GM12878 (cell line): ENCODE results near the gene MMD2. TPM values are rescaled to one million over a fixed set of nuclear protein-coding genes. Genes with fewer than 3 reads are reported as not detected.

Experiments used
- ATF2 ChIP-seq: IDR thresholded peaks from 2 replicates; pipeline ENCODE4 v1.6.1; 2012; ENCODE audit warnings: low read length, inconsistent platforms
- ATF3 ChIP-seq: IDR thresholded peaks from 2 replicates; pipeline ENCODE4 v1.6.1; 2011; ENCODE audit warnings: low read depth, mild to moderate bottlenecking, low read length, moderate library complexity, borderline replicate concordance; ENCODE audit errors: extremely low read depth
- CBX5 ChIP-seq: sonication (generic); IDR thresholded peaks from 2 replicates; pipeline ENCODE4 v1.6.1; 2016; ENCODE audit warnings: low read depth, moderate library complexity, mild to moderate bottlenecking, inconsistent platforms
- CEBPB ChIP-seq, 2 experiments: fragments of 150-350 bp in 1 of 2; IDR thresholded peaks; 2 replicates each; pipeline ENCODE4 v1.6.1; 2012 to 2014; ENCODE audit warnings: low read depth in 2 of 2, low read length in 2 of 2, borderline replicate concordance in 1 of 2, inconsistent platforms in 1 of 2
- E4F1 ChIP-seq: fragments of 450-650 bp; IDR thresholded peaks from 2 replicates; pipeline ENCODE4 v1.6.1; 2018; ENCODE audit warnings: borderline replicate concordance, mild to moderate bottlenecking; ENCODE audit not compliant: partially characterized antibody
- EP300 ChIP-seq, 2 experiments: fragments of 150-350 bp in 1 of 2; IDR thresholded peaks; 2 replicates each; pipeline ENCODE4 v1.6.1; 2011 to 2012; ENCODE audit warnings: low read depth in 2 of 2, low read length in 2 of 2, borderline replicate concordance in 1 of 2, improper control_type of control experiment in 1 of 2, inconsistent platforms in 1 of 2; ENCODE audit not compliant: control insufficient read depth in 1 of 2
- FOS ChIP-seq: IDR thresholded peaks from 3 replicates; pipeline ENCODE4 v1.6.1; 2011; ENCODE audit warnings: borderline replicate concordance; ENCODE audit not compliant: insufficient read length; ENCODE audit errors: extremely low read depth
- JUND ChIP-seq: IDR thresholded peaks from 2 replicates; pipeline ENCODE4 v1.6.1; 2012; ENCODE audit warnings: low read depth, mild to moderate bottlenecking, low read length, improper control_type of control experiment, moderate library complexity
- NFYA ChIP-seq: IDR thresholded peaks from 2 replicates; pipeline ENCODE4 v1.6.1; 2011; ENCODE audit warnings: low read depth, mild to moderate bottlenecking, low read length, improper control_type of control experiment, borderline replicate concordance
- NKRF ChIP-seq: fragments of 450-650 bp; conservative IDR thresholded peaks from 2 replicates; pipeline ENCODE4 v1.6.1; 2017; ENCODE audit warnings: mild to moderate bottlenecking, moderate library complexity
- PAX8 ChIP-seq: fragments of 450-650 bp; IDR thresholded peaks from 2 replicates; pipeline ENCODE4 v1.6.1; 2017; ENCODE audit warnings: mild to moderate bottlenecking, moderate library complexity
- PBX3 ChIP-seq: IDR thresholded peaks from 2 replicates; pipeline ENCODE4 v1.6.1; 2011; ENCODE audit warnings: mild to moderate bottlenecking, low read depth, low read length, moderate library complexity; ENCODE audit not compliant: insufficient replicate concordance
- RAD51 ChIP-seq: fragments of 450-650 bp; IDR thresholded peaks from 2 replicates; pipeline ENCODE4 v1.6.1; 2016; ENCODE audit warnings: moderate library complexity, mild to moderate bottlenecking, inconsistent platforms
- SP1 ChIP-seq: IDR thresholded peaks from one replicate; pipeline ENCODE4 v1.6.1; 2011; ENCODE audit warnings: low read depth, low read length
- SPI1 ChIP-seq: IDR thresholded peaks from 2 replicates; pipeline ENCODE4 v1.6.1; 2011; ENCODE audit warnings: low read depth, mild to moderate bottlenecking, low read length, moderate library complexity, borderline replicate concordance; ENCODE audit not compliant: insufficient read depth
- TARDBP ChIP-seq: IDR thresholded peaks from 2 replicates; pipeline ENCODE4 v1.6.1; 2016; ENCODE audit warnings: borderline replicate concordance
- YY1 ChIP-seq: IDR thresholded peaks from 2 replicates; pipeline ENCODE4 v1.6.1; 2011; ENCODE audit warnings: low read depth, mild to moderate bottlenecking, low read length
- ZBTB11 ChIP-seq: fragments of 450-650 bp; formaldehyde crosslinking; IDR thresholded peaks from 2 replicates; pipeline ENCODE4 v1.5.0; 2022; ENCODE audit warnings: mild to moderate bottlenecking, missing genetic modification characterization
- polyA plus RNA-seq, 11 experiments: library from polyadenylated mRNA; depleted of rRNA in 4 of 11; unstranded in 6 of 11; stranded (reverse) in 5 of 11; fragments of >200 nt; fragmentation: Nextera tagmentation in 4 of 11; fragmentation: Illumina TruSeq in 1 of 11; extraction: Ambion mirVana in 4 of 11; extraction: Trizol in 1 of 11; gene quantifications; 1 replicate in 1 of 11; 2 replicates in 10 of 11; pipeline versions ENCODE4 v1.2.1 to v1.2.3, GENCODE V29; 2011 to 2016; ENCODE audit warnings: inconsistent platforms in 2 of 11, missing spikeins in 2 of 11, low read depth in 1 of 11
- total RNA-seq, 4 experiments: library from RNA; depleted of rRNA in 3 of 4; stranded (reverse); fragments of >200 nt in 3 of 4; fragmentation: Illumina TruSeq in 1 of 4; extraction: Trizol in 1 of 4; gene quantifications; 2 replicates each; pipeline versions ENCODE4 v1.2.1 to v1.2.3, GENCODE V29; 2013 to 2021

MMD2 gene
- total and polyA plus RNA-seq, 10 of the 15 experiments (the other 5 are each of a cell fraction or from before 2014, with no cell fraction given) = not detected

GRCh38 chr7:4973728-4974198 lies 14.8 kb upstream of the MMD2 start (continued):
- no peak for TF ChIP-seq EP300 (IDR thresholded peaks at IDR 0.05; ENCODE audit: borderline replicate concordance in 1 of 2, control insufficient read depth in 1 of 2, low read depth in 2 of 2, low read length in 2 of 2)
- 0 out of 2 replicates have a peak, but pooled peaks have one; percentile 14 for TF ChIP-seq JUND
- no peak for TF ChIP-seq RAD51
- TF ChIP-seq FOS = no peak
- no peak for TF ChIP-seq NFYA
- no peak for TF ChIP-seq TARDBP
- peak; percentile 29 for TF ChIP-seq SP1
- no peak for TF ChIP-seq SPI1
- no peak for TF ChIP-seq E4F1
- TF ChIP-seq ATF3 = no peak
- no peak for TF ChIP-seq ATF2
- no peak for TF ChIP-seq PBX3
- peak; percentile 59; the same call in 1 of the 2 replicates for TF ChIP-seq CBX5
- TF ChIP-seq PAX8 = no peak
- TF ChIP-seq NKRF = no peak
- TF ChIP-seq YY1 = peak; percentile 25; the same call in 1 of the 2 replicates
- no peak for TF ChIP-seq CEBPB (IDR thresholded peaks at IDR 0.05; ENCODE audit: borderline replicate concordance in 1 of 2, low read depth in 2 of 2, low read length in 2 of 2)
- no peak for TF ChIP-seq ZBTB11 (CRISPR knock-in tag)
